ENCODE data around the gene ATXN7L1. TPM values are rescaled to one million over a fixed set of nuclear protein-coding genes. Genes with fewer than 3 reads are reported as not detected.
A peak's percentile ranks its signal among the peaks of the same experiment; 100 is the strongest.

Gene ATXN7L1
- total and polyA plus RNA-seq, 4 donors: 4.2 to 22.5 (median 8.5) TPM

DNA sequence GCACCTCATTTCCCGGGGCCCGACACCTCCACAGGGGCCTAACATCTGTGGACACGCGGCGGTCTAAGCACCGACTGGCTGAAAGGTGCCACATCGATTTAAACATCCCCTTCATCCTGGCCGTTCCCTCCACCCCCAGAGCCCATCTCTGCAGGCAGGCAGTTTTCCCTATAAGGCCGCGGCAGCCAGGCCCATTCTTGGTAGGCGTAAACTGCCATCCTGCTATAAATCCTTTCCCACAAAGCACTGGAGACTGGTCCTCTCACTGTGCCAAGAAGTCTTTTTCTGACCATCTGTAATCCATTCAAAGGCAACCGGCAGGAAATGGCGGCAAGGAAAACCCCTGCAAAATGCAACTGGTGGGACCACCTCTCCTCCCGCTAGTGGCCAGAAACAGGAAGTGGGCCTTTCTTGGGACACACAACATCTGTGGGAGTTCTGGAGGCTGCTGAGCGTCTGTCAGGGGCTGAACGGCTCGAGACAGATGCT is 22.4 kb downstream of the ATXN7L1 start:
- 73 to 74% methylated on average over 17 of the region's 17 CpGs for WGBS, 2 donors
- DNase-seq: peak; percentile 81 to 89 (median 87)
- ATAC-seq (ENCODE audit: insufficient read depth, low FRiP score): no peak

DNA sequence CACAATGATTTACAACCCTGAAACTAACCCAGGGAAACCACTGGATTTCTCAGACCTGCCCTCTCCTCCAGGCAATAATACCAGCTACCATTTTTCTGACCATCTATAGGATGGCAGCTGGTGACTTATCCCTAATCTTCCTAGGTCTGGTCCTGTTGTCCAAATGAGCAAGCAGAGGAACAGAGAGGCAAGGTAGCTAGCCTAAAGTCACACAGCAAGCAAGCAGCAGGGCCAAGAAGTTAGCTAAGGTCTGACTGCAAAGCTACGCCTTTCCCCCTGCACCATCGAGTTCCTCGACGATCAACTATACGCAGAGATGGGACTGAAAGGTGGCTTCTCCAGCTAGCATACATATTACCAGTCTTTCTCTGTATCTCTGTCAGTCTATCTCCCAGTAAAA is 25.3 kb downstream of the ATXN7L1 start:
- Histone ChIP-seq H3K27ac (ENCODE audit: low read depth in 1 of 2, low read length in 1 of 2) (no peak overlapping the region), H3K9me3 (ENCODE audit: control insufficient read depth in 4 of 4, insufficient read depth in 3 of 4, low read length in 3 of 4) (no peaks in the 10 kb centered on the region), H3K36me3 (ENCODE audit: control insufficient read depth in 4 of 4, insufficient read depth in 4 of 4, low read length in 4 of 4) (no peaks in the 10 kb centered on the region), H3K4me3 (no peak overlapping the region), H3K9ac (ENCODE audit: insufficient read depth in 1 of 2, low read length in 2 of 2) (no peak overlapping the region), H3K4me1 (ENCODE audit: control insufficient read depth in 5 of 5, insufficient read depth in 5 of 5, low read length in 5 of 5) (peaks cover 0 to 19% (median 12%) of the 10 kb centered on the region in 5 donors), H3K27me3 (ENCODE audit: control insufficient read depth in 3 of 3, insufficient read depth in 3 of 3, low read length in 2 of 3) (no peaks in the 10 kb centered on the region)
- ATAC-seq (ENCODE audit: insufficient read depth, low FRiP score) (no peak), DNase-seq (no peak)
- WGBS, 2 donors: 93 to 98% methylated on average over 5 of the region's 5 CpGs
- TF ChIP-seq, protein P1, sequence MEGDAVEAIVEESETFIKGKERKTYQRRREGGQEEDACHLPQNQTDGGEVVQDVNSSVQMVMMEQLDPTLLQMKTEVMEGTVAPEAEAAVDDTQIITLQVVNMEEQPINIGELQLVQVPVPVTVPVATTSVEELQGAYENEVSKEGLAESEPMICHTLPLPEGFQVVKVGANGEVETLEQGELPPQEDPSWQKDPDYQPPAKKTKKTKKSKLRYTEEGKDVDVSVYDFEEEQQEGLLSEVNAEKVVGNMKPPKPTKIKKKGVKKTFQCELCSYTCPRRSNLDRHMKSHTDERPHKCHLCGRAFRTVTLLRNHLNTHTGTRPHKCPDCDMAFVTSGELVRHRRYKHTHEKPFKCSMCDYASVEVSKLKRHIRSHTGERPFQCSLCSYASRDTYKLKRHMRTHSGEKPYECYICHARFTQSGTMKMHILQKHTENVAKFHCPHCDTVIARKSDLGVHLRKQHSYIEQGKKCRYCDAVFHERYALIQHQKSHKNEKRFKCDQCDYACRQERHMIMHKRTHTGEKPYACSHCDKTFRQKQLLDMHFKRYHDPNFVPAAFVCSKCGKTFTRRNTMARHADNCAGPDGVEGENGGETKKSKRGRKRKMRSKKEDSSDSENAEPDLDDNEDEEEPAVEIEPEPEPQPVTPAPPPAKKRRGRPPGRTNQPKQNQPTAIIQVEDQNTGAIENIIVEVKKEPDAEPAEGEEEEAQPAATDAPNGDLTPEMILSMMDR (IDR thresholded peaks at IDR 0.05; ENCODE audit: control extremely low read depth, extremely low read depth): no peak

More for the DNA sequence above, 22.4 kb downstream of the ATXN7L1 start:
- Histone ChIP-seq H3K27ac (ENCODE audit: low read depth in 1 of 2, low read length in 1 of 2) (no peak overlapping the region), H3K27me3 (ENCODE audit: control insufficient read depth in 3 of 3, insufficient read depth in 3 of 3, low read length in 2 of 3) (no peaks in the 10 kb centered on the region), H3K4me3 (no peak overlapping the region), H3K4me1 (ENCODE audit: control insufficient read depth in 5 of 5, insufficient read depth in 5 of 5, low read length in 5 of 5) (peaks cover 0 to 18% (median 12%) of the 10 kb centered on the region in 5 donors), H3K9me3 (ENCODE audit: control insufficient read depth in 4 of 4, insufficient read depth in 3 of 4, low read length in 3 of 4) (no peaks in the 10 kb centered on the region), H3K36me3 (ENCODE audit: control insufficient read depth in 4 of 4, insufficient read depth in 4 of 4, low read length in 4 of 4) (no peaks in the 10 kb centered on the region), H3K9ac (ENCODE audit: insufficient read depth in 1 of 2, low read length in 2 of 2) (no peak overlapping the region)
- TF ChIP-seq, protein P1 (IDR thresholded peaks at IDR 0.05; ENCODE audit: control extremely low read depth, extremely low read depth): no peak

DNA sequence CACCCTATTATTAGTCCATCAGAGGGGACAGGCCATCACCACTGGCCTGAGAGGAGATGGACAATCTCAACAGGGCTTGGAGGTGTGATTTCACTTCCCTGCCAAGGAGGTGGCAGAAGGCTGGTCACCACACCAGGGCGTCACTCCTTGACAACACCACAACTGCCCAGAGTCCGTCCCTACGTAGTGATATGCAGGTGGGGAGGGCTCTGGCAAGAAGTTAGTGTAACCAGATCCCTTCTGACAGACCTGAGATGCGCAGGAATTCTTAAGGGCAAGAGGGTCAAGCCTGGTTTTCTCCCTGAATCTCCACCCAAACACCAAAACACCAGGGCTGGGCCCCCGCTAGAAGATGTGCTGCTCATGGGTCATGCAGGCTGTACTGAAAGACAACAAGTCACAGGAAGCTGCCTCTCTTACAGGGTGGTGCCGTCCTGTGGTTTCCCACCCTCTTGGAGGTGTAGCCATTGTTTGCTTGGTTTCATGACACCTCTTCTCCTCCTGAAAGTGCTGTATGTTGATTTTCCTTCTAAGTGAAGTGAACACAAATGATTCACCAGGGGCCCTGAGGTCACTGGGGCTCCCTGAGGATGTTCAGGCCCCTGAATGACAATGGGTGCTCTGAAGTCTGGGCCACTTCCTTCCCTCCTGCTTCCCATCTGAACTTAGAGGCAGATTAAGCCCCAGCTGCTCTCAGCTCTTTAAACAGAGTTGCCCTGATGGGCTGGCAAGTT is 27.1 kb downstream of the ATXN7L1 start:
- ATAC-seq (ENCODE audit: insufficient read depth, low FRiP score) (no peak), DNase-seq (no peak)
- Histone ChIP-seq H3K27me3 (ENCODE audit: control insufficient read depth in 3 of 3, insufficient read depth in 3 of 3, low read length in 2 of 3) (no peaks in the 10 kb centered on the region), H3K4me3 (no peak overlapping the region), H3K9me3 (ENCODE audit: control insufficient read depth in 4 of 4, insufficient read depth in 3 of 4, low read length in 3 of 4) (no peaks in the 10 kb centered on the region), H3K9ac (ENCODE audit: insufficient read depth in 1 of 2, low read length in 2 of 2) (no peak overlapping the region), H3K4me1 (ENCODE audit: control insufficient read depth in 5 of 5, insufficient read depth in 5 of 5, low read length in 5 of 5) (peaks cover 0 to 19% (median 8%) of the 10 kb centered on the region in 5 donors), H3K27ac (ENCODE audit: low read depth in 1 of 2, low read length in 1 of 2) (no peak overlapping the region), H3K36me3 (ENCODE audit: control insufficient read depth in 4 of 4, insufficient read depth in 4 of 4, low read length in 4 of 4) (no peaks in the 10 kb centered on the region)
- TF ChIP-seq, protein P1 (IDR thresholded peaks at IDR 0.05; ENCODE audit: control extremely low read depth, extremely low read depth): no peak
- WGBS, 2 donors: 86 to 87% methylated on average over 6 of the region's 6 CpGs

All from lung (tissue), 12 donors.